Skeletal muscle cell (primary cell): ENCODE data around the gene PC.
"Not testable (repeated sequence)": the region's sequence is repeated elsewhere in the genome, so short reads cannot be mapped to it uniquely, and the experiment has no call there.

Experiments
- DNase-seq: peaks from one replicate; pipeline ENCODE4 v3.0.0-alpha.2; 2010; ENCODE audit warnings: low read depth
- H3K4me3 ChIP-seq: 2 replicates; pipeline ENCODE4 v1.5.1; 2011; ENCODE audit warnings: low read depth, mild to moderate bottlenecking, control low read depth, low read length, moderate library complexity

The PC gene

DNA sequence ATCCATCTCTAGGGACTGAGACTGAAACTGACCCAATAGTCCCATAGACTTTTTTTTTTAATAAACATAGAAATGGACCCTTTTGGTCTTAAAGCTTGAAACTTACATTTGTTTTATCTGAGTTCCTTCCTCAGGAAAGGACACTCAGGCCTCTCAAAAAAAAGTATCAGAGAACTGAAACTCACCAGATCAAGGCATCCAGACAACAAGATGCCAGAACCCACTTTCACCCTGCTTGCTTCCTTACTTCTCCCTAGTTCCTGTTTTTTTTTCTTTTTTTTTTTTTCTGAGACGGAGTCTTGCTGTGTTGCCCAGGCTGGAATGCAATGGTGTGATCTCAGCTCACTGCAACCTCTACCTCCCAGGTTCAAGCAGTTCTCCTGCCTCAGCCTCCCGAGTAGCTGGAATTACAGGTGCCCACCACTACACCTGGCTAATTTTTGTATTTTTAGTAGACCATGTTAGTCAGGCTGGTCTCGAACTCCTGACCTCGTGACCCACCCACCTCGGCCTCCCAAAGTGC, 3.6 kb upstream of the PC start:
- not testable (repeated sequence) for H3K4me3 ChIP-seq, DNase-seq

DNA sequence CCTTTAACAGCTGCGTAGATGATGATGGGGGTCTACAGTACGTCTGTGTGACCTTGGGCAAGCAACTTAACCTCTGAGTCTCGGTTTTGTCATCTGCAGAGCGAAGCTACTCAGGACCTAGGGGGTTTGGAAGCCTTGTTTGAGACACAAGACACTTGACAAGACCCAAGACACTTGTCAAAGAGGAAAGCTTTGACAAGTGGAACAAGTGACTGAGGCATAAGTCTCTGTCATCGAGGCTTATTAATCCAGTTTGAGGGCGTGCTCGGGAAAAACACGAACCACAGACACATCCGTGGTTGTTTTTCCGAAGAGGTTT, 732 bp upstream of the PC start:
- peak overlapping the region; percentile 71 for H3K4me3 ChIP-seq
- no peak for DNase-seq

DNA sequence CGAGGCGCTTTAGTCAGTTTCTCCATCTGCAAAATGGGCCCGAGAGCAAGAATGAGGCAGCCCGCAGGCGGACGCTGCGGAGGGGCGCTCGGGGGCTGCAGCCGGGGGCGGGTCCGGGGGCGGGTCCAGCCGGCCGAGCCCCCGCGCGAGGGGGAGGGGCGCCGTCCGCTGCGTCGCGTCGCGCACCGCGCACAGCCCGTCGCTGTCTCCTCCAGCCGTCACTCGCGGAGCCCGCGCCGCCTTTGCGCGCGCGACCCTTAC, 282 bp downstream of the PC start:
- no peak for DNase-seq
- H3K4me3 ChIP-seq: peak overlapping the region; percentile 71

DNA sequence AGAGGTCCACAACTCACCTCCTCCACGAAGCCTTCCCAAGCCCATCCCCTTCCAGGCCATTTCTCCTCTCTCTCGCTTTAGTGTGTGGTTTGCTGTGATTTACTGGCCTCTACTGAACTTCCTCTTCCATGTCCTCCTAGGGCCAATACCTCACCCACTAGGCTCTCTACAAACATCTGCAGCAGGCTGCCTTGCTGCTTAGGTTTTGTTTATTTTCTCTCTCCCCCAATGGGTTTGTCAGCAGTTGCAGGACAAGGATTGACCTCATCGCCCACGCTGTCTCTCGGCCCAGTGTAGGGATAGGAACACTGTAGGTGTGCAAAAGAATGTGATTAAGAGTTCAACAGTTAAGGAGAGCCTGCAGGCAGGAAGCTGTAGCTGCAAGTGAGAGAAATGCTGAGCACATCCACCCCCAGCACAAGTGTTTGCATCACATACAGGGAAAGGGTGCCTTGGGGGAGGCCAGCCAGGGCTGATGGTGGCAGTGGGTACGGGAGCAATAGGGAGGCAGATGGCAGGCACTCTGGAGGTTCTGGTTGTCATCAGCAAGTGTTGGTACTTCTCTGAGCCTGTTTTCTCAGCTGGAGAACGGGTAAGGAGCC, 1.4 kb downstream of the PC start:
- DNase-seq: peak; percentile 89
- H3K4me3 ChIP-seq: peak overlapping the region; percentile 71

DNA sequence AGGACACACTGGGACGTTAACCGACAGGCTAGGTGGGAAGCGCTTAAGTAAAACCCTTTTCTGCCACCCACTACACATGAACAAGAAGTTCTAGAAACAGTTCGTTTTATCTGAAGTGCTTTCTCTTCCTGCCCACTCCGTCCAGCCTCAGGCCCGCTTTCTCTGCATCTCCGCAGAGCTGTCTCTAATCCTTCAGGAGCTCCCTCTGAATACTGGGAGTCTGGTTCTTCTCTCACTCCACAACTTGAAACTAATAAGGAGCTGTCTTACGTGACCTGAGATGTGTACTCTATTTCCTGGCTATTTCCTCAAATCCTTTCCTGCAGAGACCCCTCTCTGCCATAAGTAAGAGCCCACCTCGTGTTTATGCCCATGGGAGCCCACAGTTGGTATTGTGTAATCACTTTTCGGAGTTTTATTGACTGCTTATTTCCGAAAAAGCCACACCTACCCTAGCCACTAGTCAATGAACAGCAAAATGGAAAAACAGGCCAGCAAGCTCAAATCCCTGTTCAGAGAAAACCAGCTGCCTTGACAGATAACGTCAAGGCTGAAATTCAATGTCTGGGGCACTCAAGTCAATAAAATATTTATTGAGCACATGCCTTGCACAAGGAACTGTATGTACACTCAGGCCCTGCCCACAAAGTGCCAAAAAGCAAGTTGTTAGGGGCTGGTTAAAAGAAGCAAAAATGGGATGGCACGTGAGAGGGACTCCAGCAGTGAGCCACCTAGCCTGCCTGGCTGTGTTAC, 4.9 kb downstream of the PC start:
- H3K4me3 ChIP-seq: no peak overlapping the region
- DNase-seq: no peak

DNA sequence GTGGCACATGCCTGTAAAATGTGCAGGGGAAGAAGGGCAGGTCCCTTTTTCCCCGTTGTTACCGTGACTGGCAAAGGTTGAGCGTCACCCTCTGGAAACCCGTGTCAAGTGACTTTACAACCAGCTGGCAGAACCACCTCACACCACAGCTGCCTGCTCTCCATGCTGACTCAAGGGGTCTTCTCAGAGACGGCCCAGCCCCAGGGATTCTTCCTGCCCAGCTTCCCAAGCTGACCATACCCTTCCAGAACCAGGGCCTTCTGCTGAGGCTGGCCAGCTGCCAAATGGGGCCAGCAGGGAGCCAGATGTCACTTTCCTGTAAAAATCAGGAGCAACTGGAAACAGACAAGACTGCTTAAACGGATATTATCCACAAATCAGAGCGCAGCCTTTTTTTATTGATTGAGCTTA, 6.3 kb downstream of the PC start:
- DNase-seq: peak; percentile 60
- no peak overlapping the region for H3K4me3 ChIP-seq

DNA sequence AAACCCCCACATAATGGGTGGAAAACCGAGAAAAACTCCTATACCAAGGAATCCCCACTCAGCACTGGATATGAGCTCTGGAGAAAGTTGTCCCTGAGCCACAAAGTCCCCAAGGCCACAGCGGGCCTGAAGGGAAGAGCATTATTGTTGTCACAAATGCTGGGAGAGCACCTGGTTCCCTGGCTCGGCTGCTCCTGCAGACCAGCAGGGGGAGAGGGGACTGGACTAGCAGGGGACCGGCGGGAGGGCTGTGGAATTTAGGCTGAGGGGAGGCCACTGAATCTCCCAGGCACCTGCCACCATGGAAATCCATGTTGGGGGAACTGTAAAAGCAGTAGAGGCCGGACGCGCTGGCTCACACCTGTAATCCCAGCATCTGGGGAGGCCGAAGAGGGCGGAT, 7.0 kb downstream of the PC start:
- H3K4me3 ChIP-seq: no peak overlapping the region
- no peak for DNase-seq

DNA sequence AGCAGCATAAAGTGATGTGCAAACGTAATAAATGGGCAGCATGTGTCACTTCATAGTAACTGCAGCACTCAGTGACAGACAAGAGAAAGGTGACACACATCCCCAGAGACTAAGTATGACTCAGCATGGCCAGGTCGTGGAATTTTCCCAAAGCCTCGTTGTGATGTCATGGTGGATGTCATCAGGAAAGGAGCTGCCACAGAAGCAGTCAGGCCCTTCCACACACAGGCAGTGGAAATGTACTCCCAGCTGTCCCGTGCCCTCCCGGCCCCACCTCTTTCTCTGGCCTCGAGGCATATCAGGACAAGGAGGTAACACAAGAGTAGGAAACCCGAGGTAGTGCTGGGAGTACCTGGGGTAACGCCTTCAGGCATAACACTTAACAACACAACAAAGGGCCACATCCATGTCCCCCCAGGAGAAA, 8.1 kb downstream of the PC start:
- no peak overlapping the region for H3K4me3 ChIP-seq
- DNase-seq: no peak

DNA sequence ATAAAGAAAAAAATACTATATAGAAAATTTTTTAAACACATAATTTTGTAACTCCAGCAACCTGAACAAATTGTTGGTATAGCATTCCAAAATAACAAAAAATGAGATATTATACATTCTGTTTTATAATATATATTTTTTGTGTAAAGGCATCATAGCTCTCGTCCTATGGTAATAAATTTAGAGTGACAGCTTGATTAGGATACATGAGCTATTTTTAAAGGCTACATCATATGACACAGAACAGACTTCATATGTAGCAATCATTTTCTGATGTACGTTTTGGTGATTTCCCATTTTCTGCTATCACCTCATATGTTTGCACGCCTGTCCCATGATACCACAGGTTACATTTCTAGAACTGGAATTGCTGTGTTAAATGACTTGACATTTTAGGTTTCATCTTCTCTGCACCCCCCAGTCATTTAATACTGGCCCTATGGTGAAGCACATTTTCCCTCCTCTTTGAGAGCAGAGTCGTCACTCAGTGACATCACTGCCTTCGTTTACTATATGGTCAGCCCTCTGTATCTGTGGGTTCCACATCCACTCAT, 19.5 kb downstream of the PC start:
- no peak for DNase-seq
- no peak overlapping the region for H3K4me3 ChIP-seq

DNA sequence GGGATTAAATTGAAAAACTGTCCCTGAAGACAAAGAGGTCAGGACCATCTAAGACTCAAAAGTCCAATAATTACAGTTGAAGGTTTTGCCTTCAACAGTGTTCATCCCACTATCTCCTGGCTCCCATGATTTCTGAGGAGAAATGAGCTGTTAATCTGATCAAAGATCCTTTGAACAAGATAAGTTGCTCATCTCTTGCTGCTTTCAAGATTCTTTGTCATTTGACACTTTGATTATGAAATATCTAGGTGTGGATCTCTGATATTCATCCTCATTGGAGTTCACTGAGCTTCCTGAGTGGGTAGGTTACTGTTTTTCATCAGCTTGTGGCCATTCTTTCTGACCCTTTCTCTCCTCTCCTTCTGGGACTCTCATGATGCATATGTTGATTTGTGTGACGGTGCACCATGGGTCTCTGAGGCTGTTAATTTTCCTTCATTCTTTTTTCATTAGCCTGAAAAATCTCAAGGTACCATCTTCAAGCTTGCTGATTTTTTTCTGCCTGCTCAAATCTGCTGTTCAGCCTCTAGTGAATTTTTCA, 20.9 kb downstream of the PC start:
- no peak overlapping the region for H3K4me3 ChIP-seq
- no peak for DNase-seq

DNA sequence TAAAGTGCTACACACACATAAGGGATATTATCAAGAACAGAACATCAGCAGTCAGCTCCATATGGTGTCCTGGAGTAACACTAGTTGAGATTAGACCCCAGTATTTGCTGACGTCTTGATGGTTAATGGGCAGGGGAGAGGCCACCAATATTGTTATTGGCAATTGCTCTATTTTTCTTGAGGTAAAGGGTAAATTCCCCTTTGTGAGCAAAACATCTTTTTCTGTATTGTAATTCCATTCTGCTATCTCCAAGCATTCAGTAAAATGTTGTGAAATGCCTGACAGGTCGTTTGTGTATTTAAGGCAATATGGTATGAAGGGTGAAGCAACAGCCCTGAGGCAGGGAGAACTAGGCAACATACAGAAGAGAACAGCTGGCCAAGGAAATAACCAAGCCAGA, 21.9 kb downstream of the PC start:
- DNase-seq: peak; percentile 83
- H3K4me3 ChIP-seq: no peak overlapping the region

DNA sequence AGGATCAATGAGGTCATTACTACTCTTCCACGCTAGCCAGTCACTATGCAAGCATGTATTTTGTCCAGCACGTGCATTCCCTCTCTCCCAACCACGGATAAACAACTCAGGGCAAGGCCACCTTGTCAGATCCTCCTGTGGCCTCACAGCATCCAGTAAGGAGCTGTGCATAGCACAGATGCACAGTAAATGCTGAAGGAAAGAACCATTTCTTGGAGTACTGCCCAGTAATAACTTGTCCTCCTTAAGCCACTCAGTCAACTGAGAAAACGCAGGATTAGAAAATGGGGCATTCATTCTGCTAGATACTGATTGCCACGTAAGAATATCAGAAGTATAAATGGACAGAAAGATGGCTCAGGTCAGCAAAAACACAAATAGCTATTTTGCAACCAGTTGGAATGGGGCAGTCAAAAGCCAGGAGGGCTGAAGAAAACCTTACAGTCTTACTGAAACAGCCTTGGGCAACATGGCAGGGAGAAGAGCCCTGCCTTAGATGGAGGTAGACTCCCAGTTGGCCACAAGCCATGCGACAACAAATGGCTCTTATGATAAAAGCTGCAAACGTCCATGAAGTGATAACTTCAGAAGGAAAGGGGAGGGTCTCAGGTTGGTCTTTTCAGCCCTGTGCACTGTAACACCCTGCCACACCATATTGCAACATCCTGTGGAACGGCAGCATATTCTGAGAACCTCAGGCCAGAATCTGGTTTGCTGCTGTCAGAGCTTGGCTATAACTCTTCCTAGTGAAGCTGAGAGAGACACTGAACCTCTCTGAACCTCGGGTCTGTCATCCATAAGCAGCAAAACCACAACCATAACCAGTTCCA, 23.0 kb downstream of the PC start:
- DNase-seq: peak; percentile 64
- no peak overlapping the region for H3K4me3 ChIP-seq

DNA sequence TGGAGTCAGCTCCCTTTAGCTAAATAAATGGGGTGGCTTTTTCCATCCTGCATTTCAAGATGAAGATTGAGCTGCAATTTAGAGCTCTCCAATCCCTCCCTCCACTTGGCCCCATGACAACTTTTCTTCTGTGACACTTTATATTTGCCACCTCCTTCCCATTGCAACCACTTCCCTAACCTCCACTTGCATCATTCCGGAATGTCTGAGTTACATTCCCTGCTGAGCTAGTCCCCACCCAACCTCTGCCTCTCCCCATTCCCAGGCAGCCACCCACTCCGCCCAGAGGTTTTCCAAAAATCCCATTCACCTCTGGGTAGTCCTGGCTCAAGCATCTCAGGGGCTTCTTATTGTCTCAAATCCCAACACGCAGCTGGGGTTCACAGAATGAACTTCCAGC, 24.7 kb downstream of the PC start:
- H3K4me3 ChIP-seq: no peak overlapping the region
- DNase-seq: no peak

DNA sequence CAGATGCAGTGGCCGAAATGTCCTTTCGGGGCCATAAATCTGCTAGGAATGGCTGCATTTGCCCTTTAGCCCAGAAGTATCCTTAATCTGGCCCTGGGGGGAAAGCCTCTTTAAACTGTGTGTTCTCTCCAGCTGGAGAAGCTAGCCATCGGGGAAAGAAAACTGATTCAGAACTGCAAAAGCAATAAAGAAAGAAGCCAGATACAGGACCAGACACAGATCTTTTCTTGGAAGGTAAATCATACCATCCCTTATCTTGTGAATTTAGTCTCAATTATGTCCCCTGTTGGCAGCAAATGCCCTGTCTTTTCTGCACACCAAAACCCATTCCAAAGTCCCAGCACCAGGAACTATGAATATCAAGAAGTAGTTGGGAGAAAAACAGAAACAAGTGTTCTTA, 25.6 kb downstream of the PC start:
- no peak for DNase-seq
- no peak overlapping the region for H3K4me3 ChIP-seq

DNA sequence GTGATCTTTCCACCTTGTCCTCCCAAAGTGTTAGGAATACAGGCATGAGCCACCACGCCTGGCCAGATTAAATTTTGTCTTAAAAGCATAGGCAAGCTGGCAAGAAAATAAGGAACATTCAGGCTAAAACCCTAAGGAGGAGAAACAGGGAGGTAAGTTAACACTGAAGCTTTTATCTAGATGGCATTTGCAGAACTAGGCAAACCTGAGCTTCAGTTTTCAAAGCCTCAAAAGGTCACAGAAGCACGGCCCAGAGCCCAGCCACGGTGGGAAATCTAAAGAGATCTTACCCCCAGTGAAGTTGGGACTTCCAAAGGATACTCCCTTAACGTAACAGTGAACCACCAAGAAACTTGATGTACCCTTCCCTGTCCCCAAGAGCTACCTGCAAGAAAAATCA, 28.4 kb downstream of the PC start:
- H3K4me3 ChIP-seq: no peak overlapping the region
- no peak for DNase-seq

DNA sequence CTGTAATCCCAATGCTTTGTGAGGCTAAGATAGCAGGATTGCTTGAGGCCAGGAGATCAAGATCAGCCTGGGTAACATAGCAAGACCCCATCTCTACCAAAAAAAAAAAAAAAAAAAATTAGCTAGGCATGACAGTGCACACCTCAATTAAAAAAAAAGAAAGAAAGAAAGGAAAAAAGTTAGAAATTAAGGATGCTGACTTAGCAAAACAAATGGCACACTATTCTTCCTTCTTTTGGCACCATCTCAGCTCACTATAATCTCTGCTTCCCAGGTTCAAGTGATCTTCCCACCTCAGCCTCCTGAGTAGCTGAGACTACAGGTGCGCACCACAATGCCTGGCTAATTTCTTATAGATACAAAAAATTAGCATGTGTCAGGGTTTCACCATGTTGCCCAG, 33.9 kb downstream of the PC start:
- no peak overlapping the region for H3K4me3 ChIP-seq
- DNase-seq: no peak

DNA sequence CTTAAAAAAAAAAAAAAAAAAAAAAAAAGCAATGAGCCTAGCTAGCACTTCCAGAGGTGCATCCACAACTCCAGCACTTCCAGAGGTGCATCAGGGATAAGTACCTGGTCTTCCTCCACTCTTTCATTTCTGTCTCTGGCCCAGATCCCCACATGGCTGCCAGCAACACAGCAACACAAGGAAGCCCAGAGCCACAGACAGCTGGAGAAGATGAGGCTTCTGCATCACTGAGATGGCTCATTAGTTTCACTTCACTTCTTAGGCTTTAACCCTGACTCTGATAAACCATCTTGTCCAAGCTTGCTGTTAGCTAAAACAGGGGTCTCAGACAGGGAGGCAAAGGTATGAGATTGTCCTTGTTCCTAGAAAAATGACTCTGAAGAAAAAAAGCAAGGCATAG, 35.6 kb downstream of the PC start:
- H3K4me3 ChIP-seq: no peak overlapping the region
- DNase-seq: no peak

DNA sequence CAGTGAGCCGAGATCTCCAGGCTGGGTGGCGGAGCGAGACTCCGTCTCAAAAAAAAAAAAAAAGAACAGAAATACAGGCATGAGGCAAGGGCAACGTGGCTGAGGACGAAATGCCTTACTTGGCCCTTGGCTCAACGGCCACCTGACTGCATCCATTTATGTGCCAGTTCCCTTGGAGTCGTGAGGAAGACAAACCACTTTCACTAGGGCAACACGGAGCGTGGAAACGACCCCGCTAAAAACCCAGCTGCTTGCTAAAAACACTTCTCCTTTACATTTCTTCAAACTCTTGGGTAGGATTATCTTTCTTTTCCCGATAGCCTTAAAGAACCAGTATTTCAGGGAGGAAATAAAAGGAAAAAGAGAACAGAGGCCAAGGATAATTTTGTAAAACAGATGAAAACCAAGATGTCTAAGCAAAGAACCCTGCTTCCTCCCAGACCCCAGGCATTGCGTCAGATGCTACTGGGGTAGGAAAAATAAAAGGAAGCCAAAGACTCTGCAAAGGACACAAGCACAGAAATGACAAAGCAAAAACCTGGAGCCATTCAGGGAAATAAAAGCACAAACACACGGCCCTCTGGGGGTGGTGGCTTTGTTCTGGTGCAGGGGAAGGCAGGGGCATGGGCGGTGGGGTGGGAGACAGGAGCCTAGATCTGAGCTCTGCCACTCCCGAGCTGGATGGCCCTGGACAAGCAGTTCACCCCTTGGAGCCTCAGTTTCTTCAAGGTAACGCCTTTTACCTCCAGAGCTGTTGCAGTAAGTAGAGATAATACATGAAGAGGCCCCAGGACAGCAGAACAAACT, 37.0 kb downstream of the PC start:
- H3K4me3 ChIP-seq: no peak overlapping the region
- DNase-seq: no peak

DNA sequence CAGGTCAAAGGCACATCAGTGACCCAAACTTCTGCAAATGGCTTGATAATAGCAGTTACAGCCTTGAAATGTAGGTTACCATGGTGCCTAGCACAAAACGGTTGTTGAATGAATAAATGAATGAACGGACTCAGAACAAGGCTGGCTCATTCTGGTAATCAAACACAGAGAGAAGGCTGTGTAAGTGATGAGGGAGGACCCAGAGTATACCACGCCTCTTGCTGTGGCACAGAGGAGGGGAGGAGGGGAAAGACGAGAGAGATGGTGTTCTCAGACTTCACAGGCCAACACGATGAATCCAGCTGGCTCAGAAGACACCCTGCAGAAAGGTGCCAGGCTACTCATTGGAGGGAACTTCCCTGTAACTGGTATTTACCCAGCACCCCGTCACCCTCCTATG, 38.3 kb downstream of the PC start:
- no peak for DNase-seq
- H3K4me3 ChIP-seq: no peak overlapping the region
